Measurements from ENCODE around the gene FAM210A. TPM values are rescaled to one million over a fixed set of nuclear protein-coding genes. Genes with fewer than 3 reads are reported as not detected.

Gene FAM210A
- 6.5 and 11.2 TPM in 2 replicates for total RNA-seq

GRCh38 chr18:13726232-13726971 lies at the start of gene FAM210A, which contains the start of gene RNMT:
Gene FAM210A, minus strand, starts transcription at chr18:13726558. Its CDS starts 44,481 bp downstream, at chr18:13682077.
Gene RNMT, plus strand, starts transcription at chr18:13726673. Its CDS starts 4,845 bp downstream, at chr18:13731518.

Other genes starting within 250 kb of the FAM210A start
- 18.7 and 22.7 TPM in 2 replicates for gene RNMT, start 115 bp upstream of the FAM210A start, total RNA-seq
- gene MC5R, start 97.6 kb upstream of the FAM210A start, total RNA-seq, result not detected in 2 replicates
- gene MC2R, start 189.0 kb upstream of the FAM210A start, total RNA-seq, result not detected in 2 replicates